ENCODE measurements around the gene CNTN1. TPM values are rescaled to one million over a fixed set of nuclear protein-coding genes. Genes with fewer than 3 reads are reported as not detected.

Gene CNTN1
- total and polyA plus RNA-seq, 2 donors (not counting 1 experiment from before 2014, with no cell fraction given): not detected

GRCh38 chr12:41096797-41097196, 404.6 kb downstream of the CNTN1 start:
- no CpG with 5 or more reads among the region's 1 CpG for WGBS (ENCODE audit: insufficient coverage)
- POLR2A ChIA-PET: no interaction called here

DNA sequence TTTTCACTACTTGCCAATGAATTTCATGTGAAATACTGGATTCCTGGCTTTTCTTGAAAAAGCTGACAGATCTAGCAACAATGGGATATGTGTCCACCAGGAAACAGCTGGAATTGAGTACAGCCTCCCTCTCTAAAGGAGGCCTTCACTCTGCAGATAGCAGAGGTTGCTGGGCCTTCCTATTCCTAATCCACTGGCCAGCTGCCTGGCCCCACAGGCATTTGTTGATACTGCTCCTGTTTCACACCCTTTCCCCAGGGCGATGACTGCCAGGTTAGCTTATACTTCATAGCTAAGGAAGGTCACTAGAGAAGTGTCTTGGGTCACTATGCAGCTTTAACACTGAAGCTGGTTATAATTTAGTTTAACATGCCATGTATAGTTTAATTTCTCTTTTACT, 408.3 kb downstream of the CNTN1 start:
- no peaks in the 10 kb centered on the region for H3K36me3 ChIP-seq (replicated peaks in 1 of 2; ENCODE audit: control extremely low read depth in 1 of 2, control insufficient read depth in 1 of 2, extremely low read depth in 1 of 2, insufficient read depth in 2 of 2, low read length in 1 of 2)
- no peaks in the 10 kb centered on the region for H3K4me1 ChIP-seq (ENCODE audit: control insufficient read depth in 2 of 2, insufficient read depth in 2 of 2, low read length in 2 of 2)
- ChIA-PET POLR2A (no interaction called here), CTCF (no interaction called here)
- H2AFZ ChIP-seq (ENCODE audit: insufficient read depth, low read depth, low read length, poor library complexity, severe bottlenecking): no peak overlapping the region
- H3K9me3 ChIP-seq (ENCODE audit: control extremely low read depth in 1 of 3, control insufficient read depth in 2 of 3, insufficient read depth in 1 of 3, low read length in 2 of 3): no peaks in the 10 kb centered on the region
- no peaks in the 10 kb centered on the region for H3K27me3 Mint-ChIP-seq
- H3K27ac ChIP-seq (ENCODE audit: low read length in 2 of 2): no peak overlapping the region
- H3K9ac ChIP-seq (ENCODE audit: low read length): no peak overlapping the region
- no peak overlapping the region for H3K4me3 ChIP-seq (ENCODE audit: control extremely low read depth in 1 of 5, extremely low read depth in 1 of 5, insufficient read depth in 1 of 5, low read depth in 2 of 5, low read length in 4 of 5)
- no peak overlapping the region for H3K4me2 ChIP-seq (replicated peaks; ENCODE audit: low read depth, low read length, poor library complexity, severe bottlenecking)
- H3K9me3 Mint-ChIP-seq (ENCODE audit: insufficient read depth): no peaks in the 10 kb centered on the region
- no peak overlapping the region for H3K27ac Mint-ChIP-seq
- intact Hi-C loops (cut with micrococcal nuclease): no loop called here
- H3K79me2 ChIP-seq (ENCODE audit: control insufficient read depth, insufficient read depth, low read length): no peaks in the 10 kb centered on the region
- H4K20me1 ChIP-seq (ENCODE audit: control insufficient read depth, insufficient read depth, low read length, poor library complexity, severe bottlenecking): no peaks in the 10 kb centered on the region
- DNase-seq (no peak), ATAC-seq (ENCODE audit: low read depth) (no peak)
- no peak for TF ChIP-seq CTCF (IDR thresholded peaks at IDR 0.05)
- no peak for TF ChIP-seq EZH2 (IDR thresholded peaks at IDR 0.05; ENCODE audit: borderline replicate concordance, insufficient read depth, low read depth, low read length, poor library complexity, severe bottlenecking)
- no peaks in the 10 kb centered on the region for H3K4me1 Mint-ChIP-seq
- no peaks in the 10 kb centered on the region for H3K27me3 ChIP-seq (replicated peaks in 1 of 4; ENCODE audit: control extremely low read depth in 1 of 4, control insufficient read depth in 3 of 4, insufficient read depth in 4 of 4, low read length in 3 of 4)
- no CpG with 5 or more reads among the region's 1 CpG for whole genome bisulfite sequencing (ENCODE audit: insufficient coverage)
- H3K4me3 Mint-ChIP-seq: no peak overlapping the region

More at GRCh38 chr12:41096797-41097196, 404.6 kb downstream of the CNTN1 start:
- H3K27ac Mint-ChIP-seq: no peak overlapping the region
- H3K4me2 ChIP-seq (replicated peaks; ENCODE audit: low read depth, low read length, poor library complexity, severe bottlenecking): no peak overlapping the region
- H3K27me3 ChIP-seq (replicated peaks in 1 of 4; ENCODE audit: control extremely low read depth in 1 of 4, control insufficient read depth in 3 of 4, insufficient read depth in 4 of 4, low read length in 3 of 4): no peaks in the 10 kb centered on the region
- H4K20me1 ChIP-seq (ENCODE audit: control insufficient read depth, insufficient read depth, low read length, poor library complexity, severe bottlenecking): no peaks in the 10 kb centered on the region
- no peak overlapping the region for H3K4me3 Mint-ChIP-seq
- H3K27me3 Mint-ChIP-seq: no peaks in the 10 kb centered on the region
- H3K9ac ChIP-seq (ENCODE audit: low read length): no peak overlapping the region
- no peak overlapping the region for H2AFZ ChIP-seq (ENCODE audit: insufficient read depth, low read depth, low read length, poor library complexity, severe bottlenecking)
- H3K9me3 Mint-ChIP-seq (ENCODE audit: insufficient read depth): no peaks in the 10 kb centered on the region
- no peak for DNase-seq
- H3K79me2 ChIP-seq (ENCODE audit: control insufficient read depth, insufficient read depth, low read length): no peaks in the 10 kb centered on the region
- no peak for TF ChIP-seq CTCF (IDR thresholded peaks at IDR 0.05)
- TF ChIP-seq EZH2 (IDR thresholded peaks at IDR 0.05; ENCODE audit: borderline replicate concordance, insufficient read depth, low read depth, low read length, poor library complexity, severe bottlenecking): no peak
- H3K27ac ChIP-seq (ENCODE audit: low read length in 2 of 2): no peak overlapping the region
- intact Hi-C loops (cut with micrococcal nuclease): no loop called here
- ATAC-seq (ENCODE audit: low read depth): no peak
- no peaks in the 10 kb centered on the region for H3K36me3 ChIP-seq (replicated peaks in 1 of 2; ENCODE audit: control extremely low read depth in 1 of 2, control insufficient read depth in 1 of 2, extremely low read depth in 1 of 2, insufficient read depth in 2 of 2, low read length in 1 of 2)
- H3K9me3 ChIP-seq (ENCODE audit: control extremely low read depth in 1 of 3, control insufficient read depth in 2 of 3, insufficient read depth in 1 of 3, low read length in 2 of 3): no peaks in the 10 kb centered on the region
- CTCF ChIA-PET: no interaction called here
- H3K4me1 Mint-ChIP-seq: no peaks in the 10 kb centered on the region
- H3K4me1 ChIP-seq (ENCODE audit: control insufficient read depth in 2 of 2, insufficient read depth in 2 of 2, low read length in 2 of 2): no peaks in the 10 kb centered on the region
- H3K4me3 ChIP-seq (ENCODE audit: control extremely low read depth in 1 of 5, extremely low read depth in 1 of 5, insufficient read depth in 1 of 5, low read depth in 2 of 5, low read length in 4 of 5): no peak overlapping the region
